NCI-H524 (cell line): Measurements from ENCODE around the gene UGT1A1.

ENCODE experiments used
- DNase-seq, 2 experiments: peaks; one replicate each; lab custom pipeline; 2025; lab: John Stamatoyannopoulos, UW

Gene UGT1A1

DNA sequence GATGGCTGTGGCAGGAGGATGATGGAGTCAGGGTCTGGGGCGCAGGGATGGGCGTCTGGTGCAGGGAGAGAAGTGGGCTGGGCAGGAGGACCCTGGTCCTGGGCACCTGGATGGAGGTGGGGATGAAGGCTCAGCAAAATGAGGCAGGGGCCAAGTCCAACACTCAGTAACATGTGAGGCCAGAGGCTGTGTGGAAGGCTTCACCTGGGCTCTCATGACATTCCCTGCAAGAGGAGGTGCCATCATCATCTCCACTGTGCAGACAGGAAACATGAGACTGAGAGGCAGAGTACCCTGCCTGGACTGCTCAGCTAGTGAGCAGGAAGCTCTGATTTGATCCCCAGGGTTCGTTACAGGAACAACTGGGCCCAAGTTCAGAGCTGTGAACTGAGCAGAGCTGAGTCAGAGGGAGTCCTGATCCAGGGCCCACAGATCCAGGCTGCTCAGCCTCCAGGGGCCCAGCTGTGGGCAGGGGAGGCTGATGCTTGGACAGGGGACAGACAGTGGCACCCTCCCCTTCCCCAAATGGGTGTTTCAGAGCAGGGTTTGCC lies 57.4 kb downstream of the UGT1A1 start:
- DNase-seq: no peak

DNA sequence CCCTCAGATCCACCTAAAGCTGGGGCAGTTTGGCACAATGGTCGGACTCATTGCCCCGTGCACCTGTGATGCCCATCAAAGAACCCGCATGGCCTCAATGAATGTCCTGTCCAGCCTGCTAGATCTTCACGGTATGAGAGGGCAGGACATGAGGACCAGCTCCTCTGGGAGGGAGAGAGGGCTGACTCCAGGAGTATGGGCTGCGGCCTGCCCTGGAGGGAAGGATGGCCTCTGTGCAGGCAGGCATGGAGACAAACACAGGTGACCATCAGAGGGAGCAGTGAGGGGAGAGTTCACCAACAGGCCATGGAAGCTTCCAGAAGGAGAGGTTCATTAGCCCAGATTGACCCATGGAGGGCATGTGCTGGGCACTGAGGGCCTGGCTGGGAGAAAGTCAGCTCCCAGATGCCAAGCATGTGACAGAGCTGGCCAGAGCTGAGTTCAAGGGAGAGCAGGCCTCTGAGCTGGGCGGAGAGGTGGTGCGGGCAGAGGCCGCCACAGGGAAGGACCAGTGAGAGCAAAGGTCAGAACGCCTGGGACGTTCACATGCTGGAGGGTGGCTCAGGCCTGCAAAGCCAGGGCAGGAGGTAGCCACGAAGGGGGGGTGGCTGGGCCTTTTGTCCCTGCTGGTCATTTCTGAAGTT lies 58.0 kb downstream of the UGT1A1 start:
- no peak for DNase-seq

DNA sequence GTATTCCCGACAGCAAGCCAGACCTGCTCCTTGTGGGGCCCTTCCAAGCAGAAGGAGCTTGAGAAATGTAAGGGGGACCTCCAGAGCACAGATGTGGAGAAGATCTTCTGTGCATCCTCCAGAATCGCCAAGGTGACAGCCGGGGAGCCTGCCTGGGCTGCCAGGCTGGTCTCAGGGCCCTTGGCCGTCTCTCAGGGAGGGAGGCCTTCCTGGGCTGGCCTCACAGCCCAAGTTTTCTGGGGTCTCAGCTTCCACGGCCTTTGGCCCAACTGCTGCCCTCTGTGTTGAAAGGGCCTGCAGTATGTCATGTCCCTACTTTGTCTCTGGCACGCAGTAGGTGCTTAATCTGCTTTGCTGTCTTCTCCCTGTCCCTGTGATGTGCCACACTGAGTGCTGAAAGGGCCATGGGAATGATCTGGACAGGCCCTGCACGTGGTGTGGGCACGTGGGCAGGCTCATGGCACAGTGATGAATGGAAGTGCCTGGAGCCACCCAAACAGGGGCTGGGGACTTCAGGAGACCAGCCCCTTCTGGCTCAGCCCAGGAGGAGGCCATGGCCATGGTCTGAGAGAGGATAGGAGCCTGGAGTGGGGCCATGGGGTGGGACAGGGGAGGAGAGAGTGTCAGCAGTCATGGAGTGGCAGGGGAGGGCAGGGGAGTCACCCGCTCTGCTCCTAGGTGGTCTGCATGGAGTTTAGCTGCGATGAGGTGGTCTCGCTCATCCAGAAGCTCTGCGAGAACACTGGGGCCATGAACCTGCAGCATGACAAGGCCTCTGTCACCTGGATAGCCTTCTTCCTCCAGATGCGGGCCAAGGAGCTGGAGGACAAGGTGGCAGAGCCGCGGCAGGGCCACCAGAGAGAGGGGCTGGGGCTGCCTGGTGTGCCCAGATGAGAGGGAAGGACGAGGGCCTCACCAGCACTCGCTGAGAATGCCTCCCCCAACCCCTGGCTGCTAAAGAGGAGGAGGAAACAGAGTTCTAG lies 58.9 kb downstream of the UGT1A1 start:
- no peak for DNase-seq

- no peak for DNase-seq
Measured at GRCh38 chr2:233819884-233820773, 60.1 kb downstream of the UGT1A1 start.

DNA sequence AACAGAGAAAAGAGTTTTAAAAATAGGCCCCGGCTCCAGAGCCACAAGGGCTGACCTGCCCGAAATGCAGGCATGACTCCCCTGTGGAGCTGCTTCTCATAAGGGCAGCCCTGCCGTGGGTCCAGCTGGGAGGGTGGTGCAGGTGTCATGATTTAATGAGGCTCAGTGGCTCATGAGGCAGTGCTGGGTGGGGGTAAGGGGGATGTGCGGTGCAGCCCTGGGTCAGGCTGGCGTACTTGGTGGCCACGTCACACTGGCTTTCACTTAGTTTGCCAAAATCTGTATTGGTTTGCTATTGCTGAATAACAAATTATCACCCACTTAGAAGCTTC lies 60.7 kb downstream of the UGT1A1 start:
- no peak for DNase-seq

DNA sequence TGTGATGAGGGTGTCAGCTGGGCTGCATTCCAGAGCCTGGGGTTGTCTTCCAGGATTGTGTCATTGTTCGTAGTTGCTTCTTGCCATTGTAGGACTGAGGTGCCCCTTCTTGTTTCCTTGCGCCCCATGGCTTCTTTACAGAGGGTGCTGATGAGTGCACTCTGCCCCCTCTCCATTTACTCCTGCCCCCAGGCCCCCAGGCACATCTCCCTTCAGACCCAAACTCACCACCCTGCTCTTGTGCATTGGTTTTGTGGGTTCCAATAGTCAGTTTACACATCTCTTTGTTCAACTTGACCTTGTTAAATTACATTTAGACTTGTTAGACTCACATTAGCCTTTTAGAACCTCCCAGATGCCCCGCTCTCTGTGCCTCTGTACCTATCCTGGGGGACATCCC lies 61.1 kb downstream of the UGT1A1 start:
- DNase-seq: no peak

DNA sequence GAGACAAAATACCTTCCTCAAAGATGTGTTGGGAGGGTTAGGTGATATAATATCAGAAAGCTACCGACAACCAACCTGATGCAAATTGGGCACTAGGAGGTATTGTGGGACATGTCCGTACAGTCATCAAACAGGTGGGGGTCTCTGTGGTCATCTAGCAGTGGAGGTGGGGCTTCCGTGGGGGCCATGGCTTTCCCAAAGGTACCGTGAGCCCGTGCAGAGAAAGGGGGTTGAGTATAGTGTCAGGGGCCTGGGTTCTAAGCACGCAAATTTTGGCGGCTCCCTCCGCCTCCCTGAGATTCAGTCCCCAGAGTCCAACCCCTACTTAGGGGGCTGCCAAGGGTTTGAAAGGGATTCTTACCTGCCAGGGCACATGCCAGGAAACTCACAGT lies 61.6 kb downstream of the UGT1A1 start:
- no peak for DNase-seq

- no peak for DNase-seq
Measured at GRCh38 chr2:233822101-233822771, 62.2 kb downstream of the UGT1A1 start.
